ENCODE data around the gene COMT. TPM values are rescaled to one million over a fixed set of nuclear protein-coding genes. Genes with fewer than 3 reads are reported as not detected.

COMT gene
- total and polyA plus RNA-seq, 9 of the 15 experiments (the other 6 are each of a cell fraction or from before 2014, with no cell fraction given), result 12.5 to 351 (median 155) TPM

GRCh38 chr22:19970479-19971275, 29.1 kb downstream of the COMT start (continued):
- TF ChIP-seq, protein P1, sequence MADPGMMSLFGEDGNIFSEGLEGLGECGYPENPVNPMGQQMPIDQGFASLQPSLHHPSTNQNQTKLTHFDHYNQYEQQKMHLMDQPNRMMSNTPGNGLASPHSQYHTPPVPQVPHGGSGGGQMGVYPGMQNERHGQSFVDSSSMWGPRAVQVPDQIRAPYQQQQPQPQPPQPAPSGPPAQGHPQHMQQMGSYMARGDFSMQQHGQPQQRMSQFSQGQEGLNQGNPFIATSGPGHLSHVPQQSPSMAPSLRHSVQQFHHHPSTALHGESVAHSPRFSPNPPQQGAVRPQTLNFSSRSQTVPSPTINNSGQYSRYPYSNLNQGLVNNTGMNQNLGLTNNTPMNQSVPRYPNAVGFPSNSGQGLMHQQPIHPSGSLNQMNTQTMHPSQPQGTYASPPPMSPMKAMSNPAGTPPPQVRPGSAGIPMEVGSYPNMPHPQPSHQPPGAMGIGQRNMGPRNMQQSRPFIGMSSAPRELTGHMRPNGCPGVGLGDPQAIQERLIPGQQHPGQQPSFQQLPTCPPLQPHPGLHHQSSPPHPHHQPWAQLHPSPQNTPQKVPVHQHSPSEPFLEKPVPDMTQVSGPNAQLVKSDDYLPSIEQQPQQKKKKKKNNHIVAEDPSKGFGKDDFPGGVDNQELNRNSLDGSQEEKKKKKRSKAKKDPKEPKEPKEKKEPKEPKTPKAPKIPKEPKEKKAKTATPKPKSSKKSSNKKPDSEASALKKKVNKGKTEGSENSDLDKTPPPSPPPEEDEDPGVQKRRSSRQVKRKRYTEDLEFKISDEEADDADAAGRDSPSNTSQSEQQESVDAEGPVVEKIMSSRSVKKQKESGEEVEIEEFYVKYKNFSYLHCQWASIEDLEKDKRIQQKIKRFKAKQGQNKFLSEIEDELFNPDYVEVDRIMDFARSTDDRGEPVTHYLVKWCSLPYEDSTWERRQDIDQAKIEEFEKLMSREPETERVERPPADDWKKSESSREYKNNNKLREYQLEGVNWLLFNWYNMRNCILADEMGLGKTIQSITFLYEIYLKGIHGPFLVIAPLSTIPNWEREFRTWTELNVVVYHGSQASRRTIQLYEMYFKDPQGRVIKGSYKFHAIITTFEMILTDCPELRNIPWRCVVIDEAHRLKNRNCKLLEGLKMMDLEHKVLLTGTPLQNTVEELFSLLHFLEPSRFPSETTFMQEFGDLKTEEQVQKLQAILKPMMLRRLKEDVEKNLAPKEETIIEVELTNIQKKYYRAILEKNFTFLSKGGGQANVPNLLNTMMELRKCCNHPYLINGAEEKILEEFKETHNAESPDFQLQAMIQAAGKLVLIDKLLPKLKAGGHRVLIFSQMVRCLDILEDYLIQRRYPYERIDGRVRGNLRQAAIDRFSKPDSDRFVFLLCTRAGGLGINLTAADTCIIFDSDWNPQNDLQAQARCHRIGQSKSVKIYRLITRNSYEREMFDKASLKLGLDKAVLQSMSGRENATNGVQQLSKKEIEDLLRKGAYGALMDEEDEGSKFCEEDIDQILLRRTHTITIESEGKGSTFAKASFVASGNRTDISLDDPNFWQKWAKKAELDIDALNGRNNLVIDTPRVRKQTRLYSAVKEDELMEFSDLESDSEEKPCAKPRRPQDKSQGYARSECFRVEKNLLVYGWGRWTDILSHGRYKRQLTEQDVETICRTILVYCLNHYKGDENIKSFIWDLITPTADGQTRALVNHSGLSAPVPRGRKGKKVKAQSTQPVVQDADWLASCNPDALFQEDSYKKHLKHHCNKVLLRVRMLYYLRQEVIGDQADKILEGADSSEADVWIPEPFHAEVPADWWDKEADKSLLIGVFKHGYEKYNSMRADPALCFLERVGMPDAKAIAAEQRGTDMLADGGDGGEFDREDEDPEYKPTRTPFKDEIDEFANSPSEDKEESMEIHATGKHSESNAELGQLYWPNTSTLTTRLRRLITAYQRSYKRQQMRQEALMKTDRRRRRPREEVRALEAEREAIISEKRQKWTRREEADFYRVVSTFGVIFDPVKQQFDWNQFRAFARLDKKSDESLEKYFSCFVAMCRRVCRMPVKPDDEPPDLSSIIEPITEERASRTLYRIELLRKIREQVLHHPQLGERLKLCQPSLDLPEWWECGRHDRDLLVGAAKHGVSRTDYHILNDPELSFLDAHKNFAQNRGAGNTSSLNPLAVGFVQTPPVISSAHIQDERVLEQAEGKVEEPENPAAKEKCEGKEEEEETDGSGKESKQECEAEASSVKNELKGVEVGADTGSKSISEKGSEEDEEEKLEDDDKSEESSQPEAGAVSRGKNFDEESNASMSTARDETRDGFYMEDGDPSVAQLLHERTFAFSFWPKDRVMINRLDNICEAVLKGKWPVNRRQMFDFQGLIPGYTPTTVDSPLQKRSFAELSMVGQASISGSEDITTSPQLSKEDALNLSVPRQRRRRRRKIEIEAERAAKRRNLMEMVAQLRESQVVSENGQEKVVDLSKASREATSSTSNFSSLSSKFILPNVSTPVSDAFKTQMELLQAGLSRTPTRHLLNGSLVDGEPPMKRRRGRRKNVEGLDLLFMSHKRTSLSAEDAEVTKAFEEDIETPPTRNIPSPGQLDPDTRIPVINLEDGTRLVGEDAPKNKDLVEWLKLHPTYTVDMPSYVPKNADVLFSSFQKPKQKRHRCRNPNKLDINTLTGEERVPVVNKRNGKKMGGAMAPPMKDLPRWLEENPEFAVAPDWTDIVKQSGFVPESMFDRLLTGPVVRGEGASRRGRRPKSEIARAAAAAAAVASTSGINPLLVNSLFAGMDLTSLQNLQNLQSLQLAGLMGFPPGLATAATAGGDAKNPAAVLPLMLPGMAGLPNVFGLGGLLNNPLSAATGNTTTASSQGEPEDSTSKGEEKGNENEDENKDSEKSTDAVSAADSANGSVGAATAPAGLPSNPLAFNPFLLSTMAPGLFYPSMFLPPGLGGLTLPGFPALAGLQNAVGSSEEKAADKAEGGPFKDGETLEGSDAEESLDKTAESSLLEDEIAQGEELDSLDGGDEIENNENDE (IDR thresholded peaks at IDR 0.05; ENCODE audit: low read depth, low read length), result no peak
- peak; percentile 82 for TF ChIP-seq ZKSCAN1 (IDR thresholded peaks at IDR 0.05; ENCODE audit: low read depth, low read length)
- TF ChIP-seq, protein P2, sequence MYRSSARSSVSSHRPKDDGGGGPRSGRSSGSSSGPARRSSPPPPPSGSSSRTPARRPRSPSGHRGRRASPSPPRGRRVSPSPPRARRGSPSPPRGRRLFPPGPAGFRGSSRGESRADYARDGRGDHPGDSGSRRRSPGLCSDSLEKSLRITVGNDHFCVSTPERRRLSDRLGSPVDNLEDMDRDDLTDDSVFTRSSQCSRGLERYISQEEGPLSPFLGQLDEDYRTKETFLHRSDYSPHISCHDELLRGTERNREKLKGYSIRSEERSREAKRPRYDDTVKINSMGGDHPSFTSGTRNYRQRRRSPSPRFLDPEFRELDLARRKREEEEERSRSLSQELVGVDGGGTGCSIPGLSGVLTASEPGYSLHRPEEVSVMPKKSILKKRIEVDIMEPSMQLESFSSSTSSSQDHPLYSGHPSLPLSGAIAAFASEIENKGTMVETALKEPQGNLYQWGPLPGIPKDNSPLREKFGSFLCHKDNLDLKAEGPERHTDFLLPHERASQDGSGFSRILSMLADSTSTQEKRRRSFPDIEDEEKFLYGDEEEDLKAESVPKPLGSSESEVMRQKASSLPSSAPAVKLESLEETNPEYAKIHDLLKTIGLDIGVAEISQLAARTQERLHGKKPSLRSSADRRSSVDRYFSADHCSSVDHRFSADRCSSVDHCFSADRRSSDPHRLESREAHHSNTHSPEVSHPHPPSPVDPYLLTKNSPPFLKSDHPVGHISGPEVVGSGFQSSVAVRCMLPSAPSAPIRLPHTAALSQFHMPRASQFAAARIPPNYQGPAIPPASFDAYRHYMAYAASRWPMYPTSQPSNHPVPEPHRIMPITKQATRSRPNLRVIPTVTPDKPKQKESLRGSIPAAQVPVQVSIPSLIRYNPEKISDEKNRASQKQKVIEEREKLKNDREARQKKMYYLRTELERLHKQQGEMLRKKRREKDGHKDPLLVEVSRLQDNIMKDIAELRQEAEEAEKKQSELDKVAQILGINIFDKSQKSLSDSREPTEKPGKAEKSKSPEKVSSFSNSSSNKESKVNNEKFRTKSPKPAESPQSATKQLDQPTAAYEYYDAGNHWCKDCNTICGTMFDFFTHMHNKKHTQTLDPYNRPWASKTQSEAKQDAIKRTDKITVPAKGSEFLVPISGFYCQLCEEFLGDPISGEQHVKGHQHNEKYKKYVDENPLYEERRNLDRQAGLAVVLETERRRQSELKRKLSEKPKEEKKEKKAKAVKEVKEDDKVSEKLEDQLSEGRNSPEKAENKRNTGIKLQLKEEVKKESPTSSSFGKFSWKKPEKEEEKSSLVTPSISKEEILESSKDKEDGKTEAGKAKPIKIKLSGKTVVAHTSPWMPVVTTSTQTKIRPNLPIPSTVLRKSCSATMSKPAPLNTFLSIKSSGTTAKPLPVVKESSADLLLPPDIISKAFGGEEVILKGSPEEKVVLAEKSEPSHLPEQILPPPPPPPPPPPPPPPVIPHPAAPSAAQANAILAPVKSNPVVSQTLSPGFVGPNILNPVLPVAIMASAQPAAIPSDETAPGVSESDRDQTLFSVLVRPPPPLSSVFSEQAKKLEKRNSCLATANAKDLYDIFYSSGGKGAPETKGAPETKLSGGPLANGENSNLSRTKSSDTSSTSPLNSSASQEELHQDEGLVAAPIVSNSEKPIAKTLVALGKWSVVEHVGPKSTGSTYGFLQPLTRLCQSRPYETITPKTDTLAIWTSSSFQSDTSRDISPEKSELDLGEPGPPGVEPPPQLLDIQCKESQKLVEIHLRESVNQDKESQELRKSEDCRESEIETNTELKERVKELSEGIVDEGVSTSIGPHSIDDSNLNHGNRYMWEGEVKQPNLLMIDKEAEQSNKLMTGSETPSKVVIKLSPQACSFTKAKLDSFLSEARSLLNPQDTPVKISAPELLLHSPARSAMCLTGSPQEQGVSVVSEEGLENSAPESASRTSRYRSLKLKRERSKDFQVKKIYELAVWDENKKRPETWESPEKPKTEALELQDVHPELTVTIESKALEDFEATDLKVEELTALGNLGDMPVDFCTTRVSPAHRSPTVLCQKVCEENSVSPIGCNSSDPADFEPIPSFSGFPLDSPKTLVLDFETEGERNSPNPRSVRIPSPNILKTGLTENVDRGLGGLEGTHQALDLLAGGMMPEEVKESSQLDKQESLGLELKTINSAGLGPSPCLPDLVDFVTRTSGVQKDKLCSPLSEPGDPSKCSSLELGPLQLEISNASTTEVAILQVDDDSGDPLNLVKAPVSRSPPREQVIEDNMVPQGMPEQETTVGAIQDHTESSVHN (IDR thresholded peaks at IDR 0.05; ENCODE audit: borderline replicate concordance in 1 of 2, low read depth in 1 of 2), result no peak
- TF ChIP-seq EZH2 (IDR thresholded peaks at IDR 0.05; ENCODE audit: borderline replicate concordance, low read depth, low read length), result no peak
- no peak for TF ChIP-seq PCBP1 (IDR thresholded peaks at IDR 0.05; ENCODE audit: low read depth, low read length, poor library complexity, severe bottlenecking)
- TF ChIP-seq MED1 (CRISPR knock-in tag; IDR thresholded peaks at IDR 0.05; ENCODE audit: borderline replicate concordance), result no peak
- no peak for TF ChIP-seq KHSRP (IDR thresholded peaks at IDR 0.05)
